Measurements from ENCODE around the gene ARID4A. TPM values are rescaled to one million over a fixed set of nuclear protein-coding genes. Genes with fewer than 3 reads are reported as not detected.
A peak's percentile ranks its signal among the peaks of the same experiment; 100 is the strongest.

Gene ARID4A
- total and polyA plus RNA-seq, 2 donors (not counting 3 experiments of a cell fraction or from before 2014, with no cell fraction given): 3.7 to 20.0 TPM

- Histone ChIP-seq H3K4me3 (replicated peaks in 1 of 3; ENCODE audit: insufficient read depth in 1 of 3, low read depth in 1 of 3, low read length in 3 of 3) (peak overlapping the region; percentile 70 to 97 (median 91)), H3K79me2 (ENCODE audit: control insufficient read depth, insufficient read depth, low read length) (peaks cover 57% of the 10 kb centered on the region), H4K20me1 (replicated peaks; ENCODE audit: control insufficient read depth, extremely low read depth, insufficient read depth, low read length) (no peaks in the 10 kb centered on the region), H3K36me3 (ENCODE audit: control insufficient read depth in 2 of 2, extremely low read depth in 1 of 2, insufficient read depth in 2 of 2, low read length in 2 of 2) (peaks cover 8 to 13% of the 10 kb centered on the region in 2 experiments), H3K27ac (ENCODE audit: insufficient read depth, low read depth, low read length) (peak overlapping the region; percentile 90), H3K9ac (replicated peaks; ENCODE audit: extremely low read depth, insufficient read depth, low read length) (peak overlapping the region; percentile 91), H3K4me1 (ENCODE audit: control insufficient read depth, extremely low read depth, insufficient read depth, low read length) (peaks cover 14% of the 10 kb centered on the region), H2AFZ (ENCODE audit: low read depth, low read length) (no peak overlapping the region), H3K9me3 (replicated peaks; ENCODE audit: control insufficient read depth, insufficient read depth, low read length) (no peaks in the 10 kb centered on the region), H3K27me3 (ENCODE audit: control insufficient read depth in 2 of 2, insufficient read depth in 2 of 2, low read length in 2 of 2) (no peaks in the 10 kb centered on the region), H3K9me1 (replicated peaks; ENCODE audit: control insufficient read depth, extremely low read depth, insufficient read depth, low read length) (no peaks in the 10 kb centered on the region), H3K4me2 (ENCODE audit: insufficient read depth, low read length) (peak overlapping the region; percentile 95)
- TF ChIP-seq POLR2A (IDR thresholded peaks at IDR 0.05; ENCODE audit: low read depth, low read length) (no peak), GATA2 (IDR thresholded peaks at IDR 0.05; ENCODE audit: insufficient read depth, insufficient read length, low read depth, low read length) (no peak), CTCF (IDR thresholded peaks at IDR 0.05; ENCODE audit: extremely low read depth in 1 of 2, insufficient read depth in 1 of 2, low read depth in 1 of 2, low read length in 2 of 2) (no peak), MYC (IDR thresholded peaks at IDR 0.05; ENCODE audit: low read depth, low read length) (no peak), FOS (IDR thresholded peaks at IDR 0.05; ENCODE audit: borderline replicate concordance, insufficient read depth, low read length) (no peak), MAX (IDR thresholded peaks at IDR 0.05; ENCODE audit: insufficient read depth, insufficient read length) (no peak), EZH2 (IDR thresholded peaks at IDR 0.05; ENCODE audit: borderline replicate concordance, low read depth, low read length, severe bottlenecking) (no peak), JUN (IDR thresholded peaks at IDR 0.05; ENCODE audit: borderline replicate concordance, insufficient read depth, insufficient read length, low read depth) (no peak), POLR2AphosphoS5 (IDR thresholded peaks at IDR 0.05; ENCODE audit: insufficient read depth, low read depth, low read length) (no peak)
- TSS peak; percentile 51 for BruUV-seq (replicated peaks)
- dilution Hi-C loops (cut with MboI; ENCODE audit: extremely low pct_ligation_motif_present, low sequenced_read_pairs): no loop called here
- intact Hi-C loops (cut with micrococcal nuclease): no loop called here
- FAIRE-seq: no peak
- ChIA-PET POLR2A (interaction anchor here (1.1 to 1.8 kb wide), 3 partner anchors 8 to 97 kb away, joined by 3 to 9 read pairs (median 8); partner anchors contain the start of gene ACTR10), CTCF (interaction anchor here (1.0 to 2.2 kb wide), 5 partner anchors 10 to 99 kb away, joined by 3 to 12 read pairs (median 6); partner anchors contain the start of gene TOMM20L)
- no peak for DNase-seq (ENCODE audit: low read depth, low spot score)
These were observed 968 bp upstream of the ARID4A start for GRCh38 chr14:58297412-58297761.

Measured in endothelial cell of umbilical vein (primary cell).